Hematopoietic multipotent progenitor cell treated with erythropoietin and hydrocortisone succinate and interleukin-3 and kit ligand, for 15 days (in vitro differentiated cells): ENCODE results near the gene ABHD4.
A peak's percentile ranks its signal among the peaks of the same experiment; 100 is the strongest.
"Not testable (repeated sequence)": the region's sequence is repeated elsewhere in the genome, so short reads cannot be mapped to it uniquely, and the experiment has no call there.

Source experiments
- DNase-seq: peaks from one replicate; pipeline ENCODE4 v3.0.0-alpha.2; 2015; ENCODE audit warnings: low spot score

Gene ABHD4

DNA sequence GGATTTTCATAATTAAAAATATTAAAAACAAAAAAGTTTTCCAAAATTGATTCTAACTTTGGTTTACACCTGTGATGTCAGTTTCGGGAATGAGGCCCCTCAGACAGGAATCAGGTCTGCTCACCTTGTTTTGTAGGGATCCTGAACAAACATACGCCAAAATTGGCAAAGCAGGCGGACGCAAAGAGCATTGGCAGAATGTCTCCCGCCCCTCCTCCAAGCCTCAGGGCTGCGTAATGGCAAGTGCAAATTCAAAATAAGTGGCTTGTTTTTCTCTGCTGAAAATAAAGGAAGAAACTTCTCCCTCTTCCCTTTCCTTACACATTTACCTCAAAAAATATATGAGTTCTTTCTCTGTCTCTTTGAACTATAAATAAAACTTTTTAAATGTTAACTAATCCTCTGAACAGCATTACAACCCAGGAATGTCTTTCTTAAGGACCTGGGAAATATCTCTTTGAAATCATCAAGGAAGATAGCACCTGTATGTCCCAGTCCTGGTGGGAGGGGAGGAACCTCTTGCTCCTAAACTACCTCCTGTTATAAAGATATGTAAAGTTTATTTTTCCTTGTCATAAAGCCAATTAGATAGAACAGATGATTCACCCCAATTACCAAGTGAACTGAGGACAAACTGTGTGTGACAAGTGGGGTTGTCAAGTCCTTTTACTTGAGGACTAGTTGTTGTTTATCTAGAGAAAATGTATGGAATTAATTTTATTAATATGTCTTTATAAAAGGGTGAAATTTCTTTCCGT is 29.6 kb downstream of the ABHD4 start:
- no peak for DNase-seq

DNA sequence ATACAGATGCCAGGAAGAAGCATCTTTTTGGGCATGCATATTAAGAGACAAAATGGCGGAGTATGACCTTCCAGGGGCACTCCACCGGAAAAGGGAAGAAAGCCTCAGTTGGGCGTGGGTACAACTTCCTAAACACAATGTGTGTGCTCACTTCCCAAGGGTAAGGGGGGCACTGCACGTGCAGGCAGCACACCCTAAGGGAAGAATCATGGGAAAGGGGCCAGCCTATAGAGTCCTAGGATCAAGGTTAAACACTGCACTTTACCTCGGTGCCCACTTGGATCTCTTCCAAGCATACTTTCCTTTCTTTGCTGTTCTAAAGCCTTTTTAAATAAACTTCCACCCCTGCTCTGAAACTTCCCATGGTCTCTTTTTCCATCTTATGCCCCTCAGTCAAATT is 31.3 kb downstream of the ABHD4 start:
- DNase-seq: no peak

DNA sequence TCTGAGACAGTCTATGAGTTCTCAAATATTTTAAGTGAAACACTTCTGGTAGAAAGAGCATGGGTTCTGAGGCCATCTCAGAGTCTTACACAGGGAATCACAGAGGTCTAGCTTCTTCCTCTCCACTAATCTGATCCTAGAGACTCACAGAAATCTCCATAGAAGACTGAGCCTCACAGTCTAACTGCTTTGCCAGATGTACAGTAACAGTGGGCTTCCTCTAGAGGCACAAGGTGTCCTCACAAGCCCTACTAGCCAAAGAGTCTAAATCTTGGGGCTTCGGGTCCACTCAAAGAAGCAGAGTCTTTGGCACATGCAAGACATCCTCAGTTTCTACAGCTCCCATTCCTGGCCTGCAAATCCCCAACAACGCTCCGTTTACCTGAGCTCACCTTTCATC is 32.0 kb downstream of the ABHD4 start:
- no peak for DNase-seq

- no peak for DNase-seq
These were observed 32.4 kb downstream of the ABHD4 start for GRCh38 chr14:22630486-22630885.

GRCh38 chr14:22634233-22634900 is 36.3 kb downstream of the ABHD4 start:
- DNase-seq: no peak

DNA sequence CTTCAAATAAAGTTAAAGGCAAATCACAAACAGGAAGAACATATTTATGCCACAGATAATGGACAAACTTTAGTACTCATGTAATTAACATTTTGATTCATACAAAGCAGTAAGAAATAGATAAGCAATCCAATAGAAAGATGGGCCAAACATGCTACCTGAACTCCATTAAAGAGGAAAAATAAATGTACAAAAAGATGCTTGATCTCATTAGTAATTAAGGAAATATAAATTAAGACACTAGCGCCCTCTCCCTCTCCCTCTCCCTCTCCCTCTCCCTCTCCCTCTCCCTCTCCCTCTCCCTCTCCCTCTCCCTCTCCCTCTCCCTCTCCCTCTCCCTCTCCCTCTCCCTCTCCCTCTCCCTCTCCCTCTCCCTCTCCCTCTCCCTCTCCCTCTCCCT is 37.9 kb downstream of the ABHD4 start:
- DNase-seq: not testable (repeated sequence)

GRCh38 chr14:22640192-22640591 is 42.1 kb downstream of the ABHD4 start:
- no peak for DNase-seq

DNA sequence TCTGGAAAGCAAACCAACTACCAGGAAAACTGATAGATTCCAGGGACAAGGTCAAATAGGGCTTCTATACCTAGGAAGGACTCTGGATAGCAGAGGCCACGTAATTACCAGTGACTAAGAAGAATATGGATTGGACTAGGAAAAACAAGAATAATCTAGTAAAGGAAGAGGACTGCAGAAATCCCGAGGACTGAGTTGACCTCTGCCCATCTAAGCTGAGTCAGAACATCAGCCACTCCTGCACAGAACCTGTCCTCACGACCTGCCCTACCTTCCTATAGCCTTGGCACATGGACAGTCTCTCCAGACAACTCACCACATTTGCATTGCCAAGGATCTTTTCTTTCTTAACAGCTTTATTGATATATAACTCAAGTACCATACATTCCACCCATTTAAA is 43.7 kb downstream of the ABHD4 start:
- no peak for DNase-seq

DNA sequence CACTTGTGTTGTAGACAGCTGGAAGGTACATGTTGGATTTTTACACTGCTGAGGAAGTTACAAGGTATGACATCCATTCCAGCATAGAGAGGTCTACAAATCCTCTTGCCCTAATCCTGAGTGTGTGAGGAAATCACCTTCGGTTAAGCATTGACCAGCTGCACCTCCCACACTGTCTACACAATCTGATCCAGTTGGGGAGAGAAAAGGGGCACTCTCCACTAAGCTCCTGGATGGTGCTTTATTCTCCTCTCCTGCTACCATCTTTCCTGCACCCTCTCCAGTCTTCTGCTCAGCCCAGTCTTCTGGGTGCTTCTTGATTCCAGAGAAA is 46.2 kb downstream of the ABHD4 start, which contains the start of gene OR6J1:
OR6J1 (minus strand) TSS at position 48 of the 331 bp plus-strand sequence. CDS start 9,541 bp downstream, outside the sequence.
- no peak for DNase-seq

- no peak for DNase-seq
These were observed 48.6 kb downstream of the ABHD4 start for GRCh38 chr14:22646570-22647254.

DNA sequence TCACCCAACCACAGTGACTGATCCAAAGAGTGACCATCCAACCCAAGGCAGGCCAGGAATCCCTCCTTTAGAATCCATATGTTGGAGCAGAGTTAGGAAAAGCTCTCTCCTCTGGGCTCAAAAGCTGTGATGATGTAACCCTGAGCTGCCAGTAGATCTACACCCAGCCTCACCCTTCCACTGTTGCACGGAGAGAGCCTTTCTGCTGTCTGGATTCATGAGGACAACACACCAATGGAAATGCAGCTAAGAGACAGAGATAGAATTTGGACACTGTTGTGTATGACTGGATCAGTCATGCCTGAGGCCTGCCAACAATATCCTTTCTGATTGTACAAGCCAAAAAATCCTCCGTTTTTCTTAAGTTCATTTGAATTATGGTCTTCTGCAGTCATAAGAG is 50.4 kb downstream of the ABHD4 start:
- DNase-seq: no peak

- no peak for DNase-seq
These were observed 52.1 kb downstream of the ABHD4 start for GRCh38 chr14:22650046-22650739.

DNA sequence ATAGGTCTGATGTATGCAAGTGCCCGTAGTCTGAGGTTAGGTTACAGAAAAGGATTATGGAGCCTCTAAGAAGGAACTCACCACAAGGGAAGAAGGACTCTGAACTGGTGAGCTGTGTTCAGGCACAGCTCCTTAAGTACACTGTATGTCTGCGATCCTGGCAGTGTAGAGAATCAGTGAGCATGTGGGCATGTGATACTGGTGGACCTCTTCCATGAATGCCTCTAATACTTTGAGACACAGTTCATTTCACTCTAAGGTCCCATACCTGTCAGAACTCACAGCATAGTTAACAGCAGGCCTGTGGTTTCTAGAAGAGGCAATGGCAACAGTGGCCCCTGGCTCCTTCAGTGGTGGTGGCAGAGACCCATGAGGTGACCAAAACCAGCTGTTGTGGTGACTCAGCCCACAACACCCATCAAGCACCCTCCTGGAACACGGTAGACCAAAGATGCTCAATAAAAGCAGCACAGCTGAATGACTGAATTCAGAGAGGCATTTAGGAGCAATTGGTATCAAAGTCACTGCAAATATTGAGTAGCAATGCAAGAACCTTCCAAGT is 52.9 kb downstream of the ABHD4 start:
- DNase-seq: no peak

- no peak for DNase-seq
These were observed 53.5 kb downstream of the ABHD4 start for GRCh38 chr14:22651586-22651985.

DNA sequence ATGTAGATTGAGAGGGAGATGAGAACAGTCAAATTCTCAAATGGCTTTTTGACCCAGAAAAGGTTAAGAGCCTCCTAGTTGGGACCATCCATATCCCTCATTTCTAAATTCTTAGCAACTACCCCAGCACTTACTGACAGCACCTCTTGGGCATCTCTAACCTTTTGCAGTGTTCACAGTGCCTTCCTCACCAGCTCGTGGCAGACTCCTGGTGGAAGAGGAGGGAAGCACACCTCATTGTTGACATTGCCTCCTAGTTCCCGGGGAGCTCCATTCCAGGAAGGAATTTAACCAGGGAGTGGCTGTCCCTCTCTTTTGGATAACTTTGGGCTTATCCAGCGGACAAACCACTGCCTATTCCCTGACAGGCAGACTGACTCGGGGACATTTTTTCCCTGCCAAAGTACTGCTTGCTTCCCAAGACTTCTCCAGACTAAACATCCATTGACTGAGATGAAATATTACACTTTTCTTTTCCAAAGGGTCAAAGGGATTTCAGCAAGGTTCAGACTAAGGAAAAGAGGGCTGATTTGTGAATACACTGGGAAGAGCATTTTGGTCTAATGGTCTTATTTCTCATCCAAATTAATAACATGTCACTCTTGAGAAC is 55.0 kb downstream of the ABHD4 start:
- DNase-seq: peak; percentile 62

DNA sequence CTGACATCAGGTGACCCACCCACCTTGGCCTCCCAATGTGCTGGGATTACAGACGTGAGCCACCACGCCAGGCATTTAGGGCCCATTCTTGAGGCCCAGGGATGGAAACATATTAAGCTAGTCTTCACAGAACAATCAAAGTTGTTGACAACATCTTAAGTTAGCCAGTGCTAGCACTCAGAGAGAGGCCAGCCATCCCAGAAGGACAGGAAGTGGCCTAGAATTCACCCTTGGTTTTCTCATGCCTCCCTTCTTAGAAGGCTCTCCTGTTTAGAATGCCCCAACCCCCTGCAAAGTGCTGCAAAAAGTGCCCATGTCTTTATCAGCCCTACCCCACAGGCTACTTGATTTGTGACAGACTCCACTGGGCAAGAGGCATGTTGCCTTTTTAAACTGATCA is 58.1 kb downstream of the ABHD4 start:
- DNase-seq: no peak

DNA sequence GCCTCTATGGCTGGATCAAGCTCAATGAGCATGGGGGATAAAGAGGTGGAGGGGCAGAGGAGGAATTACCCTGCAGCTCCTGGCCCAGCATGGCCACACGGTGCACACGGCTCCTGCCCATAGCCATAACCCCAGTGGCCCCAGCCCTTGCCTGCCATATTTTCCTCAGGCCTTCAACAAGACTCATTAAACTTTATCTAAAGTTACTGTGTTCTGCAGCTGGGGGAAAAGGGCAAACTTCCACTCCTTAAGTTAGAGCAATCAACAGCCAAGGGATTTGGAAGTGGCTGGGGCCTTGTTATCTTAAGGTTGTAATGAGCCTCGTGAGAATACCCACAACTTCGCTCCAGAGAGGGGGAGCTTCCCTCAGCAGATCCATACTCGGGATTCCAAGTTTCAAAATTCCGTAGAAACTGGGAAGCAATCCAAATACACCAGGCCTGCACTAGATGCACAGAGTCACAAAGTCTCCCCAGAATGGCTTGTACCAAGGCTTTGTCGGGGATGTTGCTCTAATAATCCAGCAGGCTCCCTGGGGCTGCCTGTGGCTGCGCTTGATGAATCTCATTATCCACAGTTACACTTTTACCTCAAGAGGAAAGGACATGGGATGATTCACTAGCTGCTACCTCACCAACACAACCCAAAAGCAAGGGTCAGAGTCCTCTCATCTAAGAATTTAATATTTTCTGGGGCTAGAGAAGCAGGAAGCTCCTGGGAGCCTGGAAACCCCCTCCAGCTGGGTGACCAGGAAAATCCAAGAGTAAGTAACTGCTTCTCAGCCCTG is 59.0 kb downstream of the ABHD4 start:
- no peak for DNase-seq

DNA sequence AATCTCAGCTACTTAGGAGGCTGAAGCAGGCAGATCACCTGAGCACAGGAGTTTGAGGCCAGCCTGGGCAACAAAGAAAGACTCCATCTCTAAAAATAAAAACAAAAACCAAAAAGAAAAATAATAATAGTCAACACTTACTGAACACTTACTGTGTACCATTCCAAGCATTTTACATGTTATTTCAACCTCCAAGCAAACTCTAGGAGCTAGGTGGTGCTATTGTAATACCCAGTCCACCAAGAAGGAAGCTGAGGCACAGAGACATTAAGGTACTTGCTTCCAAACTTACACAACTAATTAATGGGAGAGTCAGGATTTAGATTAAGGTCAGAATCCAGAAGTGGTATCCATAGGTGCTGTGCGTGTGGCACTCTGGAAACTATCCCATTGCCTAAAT is 59.8 kb downstream of the ABHD4 start:
- no peak for DNase-seq

DNA sequence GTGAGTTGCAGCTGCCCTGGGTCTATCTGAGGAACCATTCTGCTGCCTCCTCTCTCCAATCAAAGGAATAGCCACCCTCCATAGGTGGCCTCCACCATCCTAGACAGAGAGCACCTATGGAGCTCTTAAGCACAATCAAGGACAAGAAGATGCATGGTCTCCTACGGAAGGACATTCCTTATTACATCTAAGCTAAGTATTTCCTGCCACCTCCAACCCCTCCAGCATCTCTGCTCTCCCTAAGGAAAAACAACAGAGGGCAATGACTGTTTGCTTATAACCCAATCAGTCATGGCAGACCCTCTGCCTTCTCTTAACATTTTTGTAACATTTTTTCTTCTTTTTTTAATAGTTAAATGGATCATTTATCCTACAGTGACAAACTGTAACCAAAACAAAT is 60.8 kb downstream of the ABHD4 start:
- no peak for DNase-seq

DNA sequence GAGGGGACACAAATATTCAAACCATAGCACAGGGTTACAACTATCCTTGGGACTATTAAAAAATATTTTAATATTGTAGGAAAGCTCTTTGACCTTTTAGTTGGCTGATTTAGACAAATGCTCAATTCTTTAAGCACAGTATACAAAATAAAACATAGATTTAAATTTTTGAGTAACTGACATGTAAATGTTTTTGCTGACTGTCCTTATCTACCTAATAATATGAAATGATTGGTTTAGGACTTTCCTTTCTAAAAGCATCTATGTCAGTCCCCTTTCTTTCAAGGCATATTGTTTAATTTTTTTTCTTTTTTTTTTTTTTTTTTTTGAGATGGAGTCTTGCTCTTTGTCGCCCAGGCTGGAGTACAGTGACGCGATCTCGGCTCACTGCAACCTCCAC is 62.6 kb downstream of the ABHD4 start:
- no peak for DNase-seq
